Spleen (tissue), 7 donors: ENCODE measurements around the gene NUP107.

ENCODE experiments used
- POLR2A ChIP-seq, 3 donors: fragments of 450-650 bp; IDR thresholded peaks; one replicate each; pipeline ENCODE4 v1.5.1; 2017; ENCODE audit warnings: antibody characterized with exemption in 3 of 3, mild to moderate bottlenecking in 1 of 3
- TF ChIP-seq, protein P1 (sequence below), 11 experiments: fragments of 200-600 bp in 7 of 11; fragments of 450-650 bp in 4 of 11; sonication (generic) in 4 of 11; IDR thresholded peaks in 8 of 11; conservative IDR thresholded peaks in 3 of 11; 1 replicate in 7 of 11; 2 replicates in 4 of 11; pipeline versions ENCODE4 v1.4.0 to v1.8.0; 2016 to 2021; ENCODE audit warnings: antibody characterized with exemption in 11 of 11, inconsistent platforms in 4 of 11, mild to moderate bottlenecking in 1 of 11
- donor health status: DM: no; HTN: no; CAD: no; lungs with moderate emphysema.
- donor health status: DM: no; HTN: no; CAD: no.
- donor health status: DM: no; HTN: no; CAD: no.

DNA sequence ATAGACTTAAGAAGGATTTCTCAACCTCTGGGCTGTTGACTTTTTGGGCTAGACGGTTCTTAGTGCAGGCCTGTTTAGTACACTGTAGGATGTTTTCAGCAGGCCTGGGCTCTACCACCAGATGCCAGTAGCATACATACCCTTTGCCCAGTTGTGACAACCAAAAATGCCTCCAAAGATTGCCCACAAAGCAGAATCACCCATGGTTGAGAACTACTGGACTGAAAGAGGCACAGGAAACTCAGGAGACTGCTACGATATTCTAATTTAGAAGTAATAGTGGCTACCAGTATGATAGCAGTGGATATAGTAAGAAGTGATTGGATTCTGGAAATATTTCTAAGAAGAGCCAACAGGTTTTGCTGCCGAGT, 74.6 kb downstream of the NUP107 start:
- TF ChIP-seq, protein P1, sequence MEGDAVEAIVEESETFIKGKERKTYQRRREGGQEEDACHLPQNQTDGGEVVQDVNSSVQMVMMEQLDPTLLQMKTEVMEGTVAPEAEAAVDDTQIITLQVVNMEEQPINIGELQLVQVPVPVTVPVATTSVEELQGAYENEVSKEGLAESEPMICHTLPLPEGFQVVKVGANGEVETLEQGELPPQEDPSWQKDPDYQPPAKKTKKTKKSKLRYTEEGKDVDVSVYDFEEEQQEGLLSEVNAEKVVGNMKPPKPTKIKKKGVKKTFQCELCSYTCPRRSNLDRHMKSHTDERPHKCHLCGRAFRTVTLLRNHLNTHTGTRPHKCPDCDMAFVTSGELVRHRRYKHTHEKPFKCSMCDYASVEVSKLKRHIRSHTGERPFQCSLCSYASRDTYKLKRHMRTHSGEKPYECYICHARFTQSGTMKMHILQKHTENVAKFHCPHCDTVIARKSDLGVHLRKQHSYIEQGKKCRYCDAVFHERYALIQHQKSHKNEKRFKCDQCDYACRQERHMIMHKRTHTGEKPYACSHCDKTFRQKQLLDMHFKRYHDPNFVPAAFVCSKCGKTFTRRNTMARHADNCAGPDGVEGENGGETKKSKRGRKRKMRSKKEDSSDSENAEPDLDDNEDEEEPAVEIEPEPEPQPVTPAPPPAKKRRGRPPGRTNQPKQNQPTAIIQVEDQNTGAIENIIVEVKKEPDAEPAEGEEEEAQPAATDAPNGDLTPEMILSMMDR (IDR thresholded peaks at IDR 0.05 in 8 of 11, conservative IDR thresholded peaks at IDR 0.05 in 3 of 11): no peak
- no peak for TF ChIP-seq POLR2A (IDR thresholded peaks at IDR 0.05)
